ENCODE results near the gene PPP2R2C.

Gene PPP2R2C

DNA sequence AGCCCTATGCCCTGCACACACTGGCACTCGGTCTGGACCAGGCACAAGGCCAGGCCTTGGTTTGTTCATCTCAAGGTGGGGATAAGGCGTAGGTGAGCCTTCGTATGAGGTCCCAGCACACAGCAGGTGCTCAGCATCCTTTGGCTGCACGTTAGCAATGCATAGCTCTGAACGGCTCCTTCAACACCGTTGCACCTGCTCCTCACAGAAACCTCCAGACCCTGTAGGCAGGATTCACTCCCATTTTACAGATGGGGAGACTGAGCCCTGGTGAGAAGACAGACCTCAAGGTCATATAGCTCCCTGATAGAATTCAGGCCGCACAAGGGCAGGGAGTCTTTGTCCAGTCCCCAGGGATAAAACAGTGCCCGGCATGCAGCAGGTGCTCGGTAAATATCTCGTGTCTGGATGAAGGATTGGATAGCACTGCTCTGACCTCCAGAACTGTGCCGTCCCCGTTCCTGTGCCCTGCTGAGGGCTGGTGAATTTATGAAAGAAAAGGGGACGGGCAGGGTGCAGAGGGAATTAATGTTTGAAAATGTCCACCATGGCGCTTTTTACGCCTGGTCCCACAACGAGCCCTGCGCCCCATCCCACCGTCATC is 2.4 kb downstream of the PPP2R2C start:
- DNase-seq (ENCODE audit: low read depth), result no peak

DNA sequence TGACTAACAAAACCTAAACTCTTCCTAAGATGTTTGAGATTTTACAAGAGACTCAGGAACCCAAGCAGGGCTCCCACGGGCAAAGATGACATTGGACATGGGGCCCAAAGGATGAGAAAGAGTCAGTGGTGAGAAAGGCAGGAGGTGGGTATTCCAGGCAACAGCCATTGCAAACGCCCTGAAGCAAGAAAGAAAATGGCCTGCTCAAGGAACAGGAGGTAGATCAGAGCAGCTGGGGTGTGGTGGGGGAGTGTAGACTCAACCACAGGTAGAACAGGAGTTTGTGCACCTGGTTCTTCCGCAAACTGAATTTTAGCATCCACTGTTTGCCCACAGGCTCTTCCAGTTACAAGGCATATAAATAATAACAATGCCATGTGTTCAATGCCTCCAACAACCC is 3.3 kb downstream of the PPP2R2C start:
- no peak for DNase-seq (ENCODE audit: low read depth)

DNA sequence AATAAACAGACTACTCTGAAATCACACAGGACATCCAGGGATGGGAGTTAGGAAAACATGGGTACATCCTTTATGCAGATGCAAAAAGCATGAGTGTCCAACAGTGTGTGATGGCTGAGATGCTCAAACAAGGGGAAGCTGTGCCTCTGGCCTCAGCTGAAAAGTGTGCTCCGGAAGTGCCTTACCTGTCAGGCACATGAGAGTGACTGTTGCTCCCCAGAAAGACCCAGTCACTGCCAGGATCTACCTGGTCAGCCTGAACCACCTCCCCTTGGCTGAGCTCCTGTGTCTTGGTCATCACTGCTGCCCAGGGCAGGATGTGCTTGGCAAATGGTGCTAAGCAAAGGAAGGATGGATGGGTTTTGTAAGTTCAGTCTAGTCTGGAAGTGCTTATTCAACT is 4.0 kb downstream of the PPP2R2C start:
- no peak for DNase-seq (ENCODE audit: low read depth)

DNA sequence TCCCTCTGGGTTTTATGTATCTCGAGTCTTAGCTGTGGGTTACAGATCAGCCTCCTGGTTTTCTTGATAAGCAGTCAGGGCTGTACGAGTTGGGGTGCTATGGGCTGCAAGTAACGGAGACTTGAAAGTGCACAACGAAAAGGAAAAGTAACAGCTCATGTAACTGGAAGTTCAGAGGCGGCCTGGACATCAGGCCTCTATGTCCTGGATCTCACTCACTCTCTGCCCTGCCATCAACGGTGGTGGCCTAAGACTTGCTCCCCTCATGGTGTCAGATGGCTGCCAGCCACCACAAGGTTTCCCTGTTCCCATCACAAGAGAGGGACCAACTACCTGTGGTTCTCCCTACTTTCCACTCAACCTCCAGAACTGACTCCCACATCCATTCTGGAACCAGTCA is 4.8 kb downstream of the PPP2R2C start:
- DNase-seq (ENCODE audit: low read depth), result no peak

DNA sequence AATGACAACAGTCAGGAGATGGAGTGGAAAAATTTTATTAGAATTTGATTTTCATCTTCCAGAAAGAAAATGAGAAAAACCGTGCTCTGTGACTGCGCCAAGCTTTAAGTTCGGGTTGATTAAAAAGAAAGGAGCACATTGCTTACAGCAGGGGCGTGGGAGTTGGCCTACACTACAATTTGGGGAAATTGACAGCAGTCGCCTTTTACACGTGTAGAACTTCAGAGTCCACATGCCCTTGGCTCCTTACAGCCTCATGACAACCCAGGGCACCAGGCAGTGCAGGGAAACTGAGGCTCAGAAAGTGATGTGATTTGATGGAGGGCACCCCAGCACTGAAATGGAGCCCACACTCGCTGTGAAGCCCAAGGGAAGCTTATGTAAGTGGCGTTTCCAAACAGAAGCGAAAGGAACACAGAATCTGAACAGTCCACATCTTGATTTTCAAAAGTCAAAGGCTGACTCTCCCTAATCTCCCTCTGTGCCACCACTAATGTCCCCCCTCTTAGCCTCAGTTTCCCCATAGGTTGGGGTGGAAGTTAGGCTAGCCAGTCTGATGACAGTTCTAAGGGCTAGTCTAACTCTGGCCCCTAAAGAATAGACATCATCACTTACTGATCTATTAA is 5.5 kb downstream of the PPP2R2C start:
- no peak for DNase-seq (ENCODE audit: low read depth)

DNA sequence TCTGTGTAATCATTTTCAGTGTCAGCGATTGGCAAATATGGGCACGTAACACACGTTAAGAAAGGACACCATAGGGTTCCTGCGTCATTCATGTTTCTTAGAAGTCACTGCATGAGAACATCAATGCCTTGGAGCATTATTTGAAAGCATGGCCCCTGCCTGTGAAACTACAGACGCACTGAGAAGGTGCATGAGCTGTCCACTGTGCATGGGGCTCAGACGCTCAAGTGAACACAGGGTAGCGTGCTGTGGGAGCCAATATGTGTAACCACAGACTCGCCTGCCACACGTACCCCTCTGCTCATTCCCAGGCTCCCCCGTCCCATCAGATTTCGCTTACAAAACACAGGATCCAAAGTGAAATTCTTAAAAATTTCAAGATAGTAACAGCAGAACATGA is 6.5 kb downstream of the PPP2R2C start:
- DNase-seq (ENCODE audit: low read depth), result no peak

DNA sequence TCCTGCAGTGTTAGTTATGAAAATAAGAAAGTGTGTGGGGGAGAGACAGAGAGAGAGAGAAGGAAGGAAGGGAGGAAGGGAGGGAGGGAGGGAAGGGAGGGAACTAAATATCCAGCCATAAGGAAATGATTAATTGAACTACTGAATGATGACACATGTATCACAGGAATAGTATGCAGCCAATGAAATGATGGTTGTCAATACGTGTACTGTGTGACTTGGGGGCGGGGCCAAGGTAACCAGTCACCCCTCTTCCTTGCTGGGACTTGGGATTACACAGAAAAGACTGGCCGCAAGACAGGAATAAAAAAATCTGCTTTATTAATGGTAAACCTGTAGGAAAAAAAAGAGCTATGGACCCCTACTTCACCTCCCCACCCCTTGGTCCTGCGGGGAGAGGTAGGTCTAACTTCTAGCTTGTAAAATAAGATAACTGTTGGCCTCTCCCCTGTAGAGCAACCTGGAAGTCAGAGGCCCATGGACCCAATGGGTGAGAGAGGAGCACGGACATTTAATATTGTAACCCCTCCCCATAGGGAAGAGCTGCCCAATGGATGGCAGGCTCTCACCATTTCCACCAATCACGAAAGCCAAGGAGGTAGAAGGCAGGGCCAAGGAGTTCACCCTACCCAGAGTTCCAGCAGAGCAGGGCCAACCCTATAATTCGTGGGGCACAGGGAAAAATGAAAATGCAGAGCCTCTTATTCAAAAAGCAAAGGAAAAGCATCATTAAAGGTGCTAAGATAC is 7.4 kb downstream of the PPP2R2C start:
- peak; percentile 56 for DNase-seq (ENCODE audit: low read depth)

DNA sequence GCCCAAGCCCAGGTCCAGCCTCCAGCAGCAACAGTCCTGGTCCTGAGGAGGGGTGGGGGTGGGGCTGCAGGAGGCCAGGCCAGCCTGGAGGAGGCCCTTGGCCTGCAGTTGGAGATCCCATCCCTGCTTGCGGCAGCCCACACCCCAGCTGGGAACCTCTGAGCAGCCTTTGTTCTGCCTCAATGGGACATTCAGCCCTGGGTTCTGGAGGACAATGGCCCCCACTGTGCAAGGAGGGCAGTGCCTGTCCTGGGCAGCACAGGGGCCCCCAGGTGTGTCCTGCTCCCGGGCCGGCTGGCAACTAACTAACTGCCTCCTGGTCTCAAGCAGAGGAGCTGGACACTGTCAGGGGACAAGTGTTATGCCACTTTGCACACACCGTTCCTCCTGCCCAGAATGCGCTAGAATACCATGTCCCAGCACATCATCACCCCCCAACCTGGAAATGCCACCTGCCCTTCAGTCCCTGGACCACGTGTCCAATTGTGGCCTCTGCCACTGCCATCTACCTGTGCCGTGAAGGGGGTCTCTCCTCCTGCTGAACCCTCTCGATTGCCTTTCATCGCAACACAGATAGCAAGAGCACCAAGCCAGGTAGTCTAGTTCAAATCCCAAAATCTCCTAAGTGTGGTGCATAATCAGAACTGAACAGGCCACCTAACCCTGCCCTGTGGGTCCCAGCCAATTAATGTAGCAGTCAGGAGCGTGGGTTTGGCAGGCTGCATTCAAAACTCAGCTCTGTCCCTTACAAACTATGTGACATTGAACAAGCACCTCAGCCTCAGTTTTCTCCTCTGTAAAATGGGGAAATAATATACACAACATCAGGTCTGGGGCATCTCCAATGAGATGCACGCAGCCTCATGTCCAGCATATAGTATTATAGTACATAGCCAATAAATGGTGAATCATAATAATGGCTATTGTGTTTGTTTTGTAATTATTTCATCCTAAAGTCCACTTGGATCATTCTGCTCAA is 8.8 kb downstream of the PPP2R2C start:
- DNase-seq (ENCODE audit: low read depth), result no peak

DNA sequence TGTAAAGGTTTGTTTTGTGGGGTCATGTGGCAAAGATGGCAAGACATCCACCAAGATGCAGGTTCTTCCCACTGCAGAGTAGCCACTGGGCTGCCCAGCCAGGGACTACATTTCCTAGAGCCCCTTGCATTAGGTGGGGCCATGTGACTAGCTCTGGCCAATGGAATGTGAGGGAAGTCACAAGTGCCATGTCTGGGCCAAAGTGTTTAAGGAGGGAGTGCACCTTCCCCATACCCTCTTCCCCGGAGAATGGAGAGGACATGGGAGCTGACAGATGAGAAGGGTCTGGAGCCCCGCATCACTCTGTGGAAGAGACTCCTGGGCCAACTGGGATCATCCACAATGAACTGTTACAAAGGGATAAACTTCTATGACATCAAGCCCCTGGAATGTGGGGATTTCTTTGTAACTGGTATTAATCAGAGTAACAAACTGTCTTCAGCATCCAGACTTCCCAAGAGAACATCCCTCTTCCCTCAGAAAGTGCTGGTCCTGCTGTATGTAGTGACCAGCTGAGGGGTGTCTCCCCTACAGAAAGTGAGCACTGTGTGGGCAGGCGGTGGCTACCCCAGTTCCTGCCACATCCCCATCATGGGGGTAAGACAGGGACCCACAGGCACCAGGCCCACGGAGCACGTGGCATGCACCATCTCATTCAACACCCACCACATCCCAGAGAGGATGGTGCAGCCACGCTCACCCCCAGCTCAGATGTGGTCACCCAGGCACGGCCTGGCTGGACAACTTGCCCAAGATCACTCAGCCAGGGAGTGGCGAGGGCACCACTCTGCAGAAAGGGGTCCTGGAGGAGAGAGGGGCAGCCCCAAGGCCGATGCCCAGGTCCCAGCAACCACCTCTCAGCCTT is 10.9 kb downstream of the PPP2R2C start:
- peak; percentile 50 for DNase-seq (ENCODE audit: low read depth)

DNA sequence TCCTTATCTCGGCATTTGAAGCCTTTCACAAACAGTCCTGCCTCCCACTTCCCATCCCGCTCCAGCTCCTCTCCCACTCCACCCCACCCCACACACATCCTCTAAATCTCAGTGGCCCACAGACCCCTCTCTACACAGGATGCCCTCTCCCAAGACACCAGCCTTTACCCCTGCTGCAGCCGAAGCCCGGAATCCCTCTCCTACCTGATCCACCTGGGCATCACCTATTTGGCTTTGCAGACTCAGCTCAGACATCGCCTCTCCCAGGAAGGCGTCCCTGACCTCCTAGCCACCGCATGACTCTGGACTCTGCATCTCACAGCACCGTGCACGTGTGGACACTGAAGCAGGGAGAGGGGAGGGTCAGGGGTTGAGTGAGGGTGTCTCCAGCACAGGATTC is 11.5 kb downstream of the PPP2R2C start:
- DNase-seq (ENCODE audit: low read depth), result no peak

DNA sequence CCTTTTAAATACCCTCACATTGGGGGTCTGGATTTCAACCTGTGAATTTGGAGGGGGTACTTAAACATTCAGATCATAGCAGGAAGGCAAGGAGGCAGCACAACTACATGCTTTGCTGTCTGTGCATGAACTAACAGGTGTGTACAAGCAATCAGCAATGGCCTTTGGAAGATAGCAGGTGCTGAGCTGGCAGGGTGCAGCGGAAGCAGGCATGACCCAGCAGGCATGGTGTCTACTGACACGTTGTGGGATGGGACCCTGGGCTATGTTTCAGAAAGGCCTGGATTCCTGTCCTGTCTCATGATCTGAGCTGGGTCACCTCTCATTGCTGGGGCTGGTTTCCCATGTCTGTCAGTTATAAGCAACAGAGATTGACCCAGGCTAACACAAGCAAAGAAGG is 13.9 kb downstream of the PPP2R2C start:
- no peak for DNase-seq (ENCODE audit: low read depth)

DNA sequence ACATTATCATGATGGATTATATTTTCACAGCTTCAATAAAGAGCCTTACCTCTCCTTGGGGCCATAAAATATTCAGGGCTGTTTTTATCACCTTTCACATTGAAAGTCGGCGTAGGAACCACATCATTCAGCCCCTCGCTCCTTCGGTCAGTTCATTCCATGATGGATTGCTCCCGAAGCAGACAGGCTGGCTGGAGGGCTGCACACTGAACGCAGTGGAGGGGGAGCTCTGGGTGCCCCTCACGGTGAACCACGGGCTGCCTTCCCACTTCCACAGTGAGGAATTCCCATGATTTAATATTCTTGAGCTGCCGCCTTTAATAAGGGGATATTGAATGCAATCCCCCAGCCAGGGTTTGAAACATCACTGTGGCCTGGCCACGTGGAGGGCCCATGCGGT is 16.0 kb downstream of the PPP2R2C start:
- DNase-seq (ENCODE audit: low read depth), result no peak

DNA sequence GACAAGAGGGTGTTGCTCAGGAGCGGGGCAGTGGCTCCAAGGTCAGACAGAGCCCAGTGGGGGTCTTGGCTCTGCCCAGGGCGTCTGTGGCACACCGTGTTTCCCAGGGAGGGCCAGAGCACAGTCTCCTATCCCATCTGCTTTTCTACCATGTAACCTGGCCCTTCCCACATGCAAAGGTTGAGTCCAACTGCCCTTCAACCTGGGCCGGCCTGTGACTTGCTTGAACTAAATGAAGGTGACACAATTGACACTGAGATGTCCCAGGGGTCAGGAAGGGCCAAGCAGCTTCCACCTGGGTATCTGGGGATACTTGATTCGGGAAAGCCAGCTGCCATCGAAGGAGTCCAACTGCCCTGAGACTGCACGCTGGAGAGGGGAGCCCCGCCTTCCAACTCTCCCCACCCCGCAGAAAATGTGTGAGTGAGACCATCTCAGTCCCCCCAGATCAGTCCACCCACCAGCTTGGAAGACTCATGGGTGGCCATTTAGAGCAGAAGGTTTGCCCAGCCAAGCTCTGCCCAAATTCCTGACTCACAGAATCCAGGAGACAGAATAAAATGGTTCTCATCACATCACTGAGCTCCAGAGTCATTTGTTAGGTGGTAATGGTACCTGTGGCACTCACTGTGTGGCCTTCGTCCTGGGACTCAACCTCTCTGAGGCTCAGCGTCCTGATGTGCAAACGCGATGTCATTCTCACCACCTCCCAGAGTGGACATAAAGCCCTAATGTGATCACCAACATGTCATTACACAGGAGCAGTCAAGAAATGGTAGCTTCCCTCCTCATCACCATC is 18.1 kb downstream of the PPP2R2C start:
- no peak for DNase-seq (ENCODE audit: low read depth)

DNA sequence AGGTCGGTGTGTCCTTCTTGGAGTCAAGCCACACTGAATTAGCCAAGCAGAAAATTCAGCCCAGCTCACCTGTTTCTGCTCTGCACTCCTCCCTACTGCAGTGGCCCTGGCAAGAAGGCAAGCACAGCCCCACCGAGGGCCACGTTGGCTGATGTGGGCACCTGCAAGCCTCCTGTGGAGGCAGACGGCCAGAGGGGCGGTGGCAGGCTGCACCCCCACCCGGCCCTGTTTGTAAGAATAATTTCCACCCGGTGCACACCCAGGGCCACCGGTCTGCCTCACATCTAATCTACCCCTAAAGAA is 18.8 kb downstream of the PPP2R2C start:
- DNase-seq (ENCODE audit: low read depth), result no peak

DNA sequence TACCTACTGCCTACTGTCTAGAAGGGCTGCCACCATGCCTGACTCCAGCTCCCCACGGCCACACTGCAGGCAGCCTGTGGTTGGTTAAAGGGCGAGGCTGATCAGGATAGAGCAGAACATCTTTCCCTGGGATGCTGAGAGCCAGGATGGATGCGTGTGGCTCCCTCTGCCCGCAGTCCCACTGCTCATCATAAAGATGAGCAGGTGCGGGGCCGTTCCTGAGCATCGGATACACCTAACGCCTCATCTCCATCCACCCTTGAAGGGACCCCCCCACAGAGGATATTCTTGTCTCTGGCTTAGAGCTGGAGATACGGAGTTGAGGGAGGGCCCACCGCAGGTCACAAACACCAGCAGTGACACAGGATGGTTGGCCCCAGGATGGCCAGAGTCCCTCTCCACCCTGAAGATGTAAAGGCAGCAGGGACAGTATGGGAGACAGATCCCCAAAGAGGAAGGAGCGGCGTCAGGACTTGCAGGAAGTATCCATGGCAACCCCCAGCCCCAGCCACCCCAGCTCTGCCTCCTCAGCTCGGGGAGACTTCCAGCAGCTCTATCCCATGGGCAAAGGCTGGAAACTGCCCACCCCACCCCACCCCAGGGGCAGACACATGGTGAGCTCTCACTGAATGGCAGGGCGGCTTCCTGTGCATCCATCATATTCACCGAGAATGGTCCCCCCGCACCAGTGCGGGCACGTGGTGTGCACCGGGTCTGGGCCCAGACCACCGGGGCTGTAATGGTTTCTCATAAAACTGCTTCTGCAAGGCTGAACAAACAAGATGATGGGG is 19.3 kb downstream of the PPP2R2C start:
- no peak for DNase-seq (ENCODE audit: low read depth)

DNA sequence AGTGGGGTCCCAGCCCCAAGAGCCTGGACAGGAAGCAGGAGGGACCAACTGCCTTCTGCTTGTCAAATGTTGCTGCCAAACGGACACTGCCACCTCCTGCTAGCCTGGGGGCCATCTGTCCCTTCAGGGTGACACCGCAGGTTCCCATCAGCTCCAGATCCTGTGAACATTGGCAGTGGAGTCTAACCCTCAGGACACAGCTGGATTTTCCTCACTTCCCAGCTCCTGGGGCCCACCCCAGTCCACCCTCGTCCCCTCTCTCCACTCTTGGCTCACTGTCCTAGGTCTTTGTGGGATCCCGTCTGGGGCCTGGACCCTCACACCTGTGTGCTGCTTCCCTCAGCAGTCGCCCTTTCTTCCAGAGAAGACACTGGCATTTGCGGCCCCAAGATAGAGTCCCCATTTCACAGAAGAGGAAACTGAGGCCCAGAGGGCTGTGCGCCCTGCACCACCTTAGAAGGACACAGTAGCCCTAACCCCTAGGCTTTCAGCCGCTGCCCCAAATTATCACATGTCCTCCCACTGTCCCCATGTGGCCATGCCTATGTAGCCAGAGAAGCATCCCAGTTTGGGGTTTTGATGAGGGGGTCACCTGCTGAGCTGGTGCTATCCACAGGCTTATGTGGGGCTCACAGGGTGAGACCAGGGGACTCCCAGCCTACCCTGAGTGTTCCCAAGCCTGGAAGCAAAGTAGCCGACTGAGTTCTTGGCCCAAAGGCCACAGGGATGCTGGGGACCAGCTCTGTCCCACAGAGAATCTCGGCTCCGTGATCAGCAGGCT is 20.1 kb downstream of the PPP2R2C start:
- no peak for DNase-seq (ENCODE audit: low read depth)

DNA sequence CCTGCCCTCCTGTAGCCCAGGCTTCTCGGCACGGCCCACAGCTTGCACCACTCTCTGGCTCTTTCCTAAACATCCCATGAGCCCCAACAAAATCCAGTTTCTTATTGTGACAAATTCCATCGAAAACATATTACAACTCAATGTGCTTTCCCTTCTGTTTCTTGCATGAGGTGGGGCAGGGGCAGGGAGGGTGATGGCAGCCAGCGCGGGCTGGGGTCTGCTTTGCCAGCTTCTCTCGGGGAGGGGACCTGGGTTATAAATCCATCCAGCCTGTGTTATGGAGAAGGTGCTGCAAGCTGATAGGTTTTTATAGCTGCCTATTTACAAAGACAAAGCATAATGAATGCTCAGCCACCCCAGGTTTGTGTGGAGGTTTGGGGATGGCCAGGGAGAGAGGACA is 21.1 kb downstream of the PPP2R2C start:
- DNase-seq (ENCODE audit: low read depth), result no peak

DNA sequence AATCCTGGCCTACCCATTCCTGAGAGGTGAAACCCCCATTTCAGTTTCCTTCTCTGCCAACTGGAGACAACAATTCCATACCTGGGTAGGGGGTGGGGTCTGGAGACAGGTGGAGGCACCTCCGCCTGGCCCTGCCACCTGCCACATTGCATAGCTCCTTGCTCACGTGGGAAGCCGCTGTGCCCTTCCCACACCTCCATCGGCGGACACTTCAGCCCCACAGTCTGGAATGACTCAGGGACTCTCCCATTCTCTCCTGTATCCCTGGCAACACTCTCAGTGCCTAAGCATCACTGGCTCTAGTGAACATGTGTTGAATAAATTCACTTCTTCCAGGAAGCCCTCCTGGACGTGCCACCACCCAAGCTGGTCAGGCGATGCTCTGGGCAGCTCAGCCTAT is 21.7 kb downstream of the PPP2R2C start:
- no peak for DNase-seq (ENCODE audit: low read depth)

DNA sequence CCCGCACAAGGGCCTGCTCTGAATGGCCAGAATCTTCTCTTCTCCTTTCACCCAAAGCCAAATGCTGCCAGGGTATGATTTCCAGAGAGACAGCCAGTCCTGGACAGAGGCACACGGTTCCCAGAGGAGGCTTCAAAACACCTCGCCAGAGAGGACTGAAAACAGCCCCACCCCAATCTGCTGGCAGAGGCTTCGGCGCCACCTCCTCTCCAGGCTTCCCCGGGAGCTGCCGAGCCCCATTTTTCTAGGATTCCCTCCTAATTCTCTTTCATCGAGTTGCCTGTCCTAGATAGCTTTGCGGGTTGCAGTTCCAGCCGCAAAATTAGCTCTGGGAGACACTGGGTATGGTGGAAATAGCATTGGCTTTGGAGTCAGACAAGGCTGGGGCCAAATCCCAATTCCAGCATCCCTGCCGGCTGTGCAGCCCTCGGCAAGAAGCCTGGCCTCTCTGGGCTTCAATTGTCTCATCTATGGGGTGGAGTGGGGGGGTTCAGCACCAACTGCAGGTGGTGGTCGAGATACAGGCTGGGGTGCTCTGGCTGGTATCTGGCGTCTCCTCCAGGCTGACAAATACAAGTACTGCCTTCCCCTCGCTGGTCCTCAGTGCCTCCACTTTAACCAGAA is 22.6 kb downstream of the PPP2R2C start:
- no peak for DNase-seq (ENCODE audit: low read depth)

Data from ELR (cell line).